WTC11 (cell line): ENCODE measurements around the gene ARID3C. TPM values are rescaled to one million over a fixed set of nuclear protein-coding genes. Genes with fewer than 3 reads are reported as not detected.

Experiments used
- ATAC-seq: fragments of 200-7000 bp; cut with Tn5 transposase; 2 replicates; pipeline ENCODE4 v1.10.0; 2021; ENCODE audit warnings: mild to moderate bottlenecking, moderate library complexity
- Bru-seq: library from RNA; stranded (reverse); fragments of 400-500 nt; gene quantifications from one replicate; lab custom pipeline; 2021; lab: Mats Ljungman, UMichigan
- CTCF ChIA-PET: fragments of 300-600 bp; sonication (Branson Sonifier 250); formaldehyde crosslinking; loops from one replicate; lab custom pipeline; 2021; ENCODE audit warnings: antibody characterized with exemption; lab: Charles Lee
- POLR2A ChIA-PET: fragments of 350-600 bp; sonication (Branson Sonifier 250); formaldehyde crosslinking; loops from one replicate; lab custom pipeline; 2021; ENCODE audit warnings: antibody characterized with exemption; lab: Charles Lee
- DNase-seq: peaks from one replicate; pipeline ENCODE4 v3.0.0; 2021; ENCODE audit warnings: low spot score
- H3K27ac Mint-ChIP-seq: 2 replicates; pipeline ENCODE4 v1.8.0; 2021; ENCODE audit warnings: mixed read lengths
- H3K27me3 Mint-ChIP-seq: 2 replicates; pipeline ENCODE4 v1.8.0; 2021; ENCODE audit warnings: low read depth, mild to moderate bottlenecking, moderate library complexity, mixed read lengths
- H3K36me3 Mint-ChIP-seq: 2 replicates; pipeline ENCODE4 v1.8.0; 2021; ENCODE audit warnings: mixed read lengths
- H3K4me1 Mint-ChIP-seq: 2 replicates; pipeline ENCODE4 v1.8.0; 2022; ENCODE audit warnings: mixed read lengths
- H3K4me3 Mint-ChIP-seq: 2 replicates; pipeline ENCODE4 v1.8.0; 2021; ENCODE audit warnings: mild to moderate bottlenecking, moderate library complexity, mixed read lengths
- H3K9me3 Mint-ChIP-seq: 2 replicates; pipeline ENCODE4 v1.8.0; 2021; ENCODE audit warnings: mixed read lengths
- CREB1 ChIP-seq: sonication (generic); formaldehyde crosslinking; IDR thresholded peaks from 2 replicates; pipeline ENCODE4 v1.8.0; 2023; ENCODE audit warnings: mild to moderate bottlenecking, missing genetic modification reagents
- CTCF ChIP-seq: fragments of 200-600 bp; IDR thresholded peaks from 2 replicates; pipeline ENCODE4 v1.8.0; 2022; ENCODE audit warnings: antibody characterized with exemption
- ELF4 ChIP-seq: sonication (generic); formaldehyde crosslinking; IDR thresholded peaks from 2 replicates; pipeline ENCODE4 v1.8.1; 2022; ENCODE audit warnings: low read depth, mild to moderate bottlenecking, moderate library complexity, missing genetic modification reagents
- GABPB1 ChIP-seq: sonication (generic); formaldehyde crosslinking; IDR thresholded peaks from 2 replicates; pipeline ENCODE4 v1.8.1; 2023; ENCODE audit warnings: mild to moderate bottlenecking, missing genetic modification reagents
- HMGA2 ChIP-seq: fragments of 250-450 bp; sonication (Bioruptor Pico); IDR thresholded peaks from 2 replicates; pipeline ENCODE4 v1.4.0; 2021; ENCODE audit warnings: mild to moderate bottlenecking, moderate library complexity
- JAZF1 ChIP-seq: fragments of 250-450 bp; sonication (Bioruptor Pico); IDR thresholded peaks from 2 replicates; pipeline ENCODE4 v1.9.0; 2021; ENCODE audit warnings: moderate library complexity, mild to moderate bottlenecking, inconsistent platforms
- NFATC4 ChIP-seq: fragments of 250-450 bp; sonication (Bioruptor Pico); IDR thresholded peaks from 2 replicates; pipeline ENCODE4 v1.9.0; 2021; ENCODE audit warnings: mild to moderate bottlenecking
- PREB ChIP-seq: sonication (generic); formaldehyde crosslinking; IDR thresholded peaks from 2 replicates; pipeline ENCODE4 v1.8.1; 2022; ENCODE audit warnings: mild to moderate bottlenecking, missing genetic modification reagents, moderate library complexity, borderline replicate concordance
- PRRX2 ChIP-seq: fragments of 250-450 bp; sonication (Bioruptor Pico); IDR thresholded peaks from 2 replicates; pipeline ENCODE4 v1.8.0; 2021; ENCODE audit warnings: mild to moderate bottlenecking
- RELA ChIP-seq: sonication (generic); formaldehyde crosslinking; IDR thresholded peaks from 2 replicates; pipeline ENCODE4 v1.8.1; 2022; ENCODE audit warnings: missing genetic modification reagents, mild to moderate bottlenecking, borderline replicate concordance
- RORB ChIP-seq: fragments of 250-450 bp; sonication (Bioruptor Pico); IDR thresholded peaks from 2 replicates; pipeline ENCODE4 v1.9.0; 2021; ENCODE audit warnings: mild to moderate bottlenecking
- STAT6 ChIP-seq: sonication (generic); formaldehyde crosslinking; conservative IDR thresholded peaks from 2 replicates; pipeline ENCODE4 v1.8.1; 2023; ENCODE audit warnings: mild to moderate bottlenecking, low read depth, missing genetic modification reagents, moderate library complexity
- TEAD4 ChIP-seq: sonication (generic); formaldehyde crosslinking; IDR thresholded peaks from 2 replicates; pipeline ENCODE4 v1.8.0; 2022; ENCODE audit warnings: mild to moderate bottlenecking, missing genetic modification reagents
- TP53 ChIP-seq: sonication (generic); formaldehyde crosslinking; IDR thresholded peaks from 2 replicates; pipeline ENCODE4 v1.8.1; 2023; ENCODE audit warnings: mild to moderate bottlenecking, missing genetic modification reagents
- USF1 ChIP-seq: sonication (generic); formaldehyde crosslinking; IDR thresholded peaks from 2 replicates; pipeline ENCODE4 v1.8.0; 2022; ENCODE audit warnings: mild to moderate bottlenecking, missing genetic modification reagents
- USF2 ChIP-seq: sonication (generic); formaldehyde crosslinking; IDR thresholded peaks from 2 replicates; pipeline ENCODE4 v1.8.1; 2023; ENCODE audit warnings: mild to moderate bottlenecking, missing genetic modification reagents, moderate library complexity
- ZBTB43 ChIP-seq: sonication (generic); formaldehyde crosslinking; IDR thresholded peaks from 2 replicates; pipeline ENCODE4 v1.8.1; 2023; ENCODE audit warnings: mild to moderate bottlenecking, missing genetic modification reagents
- ZNF121 ChIP-seq: sonication (generic); formaldehyde crosslinking; IDR thresholded peaks from 2 replicates; pipeline ENCODE4 v1.8.0; 2023; ENCODE audit warnings: missing genetic modification reagents
- ZNF425 ChIP-seq: fragments of 250-450 bp; sonication (Bioruptor Pico); conservative IDR thresholded peaks from 2 replicates; pipeline ENCODE4 v1.9.0; 2021; ENCODE audit warnings: mild to moderate bottlenecking
- ZNF671 ChIP-seq: fragments of 250-450 bp; sonication (Bioruptor Pico); IDR thresholded peaks from 2 replicates; pipeline ENCODE4 v1.8.0; 2021; ENCODE audit warnings: mild to moderate bottlenecking
- long read RNA-seq, 3 experiments: library from RNA in 1 of 3; library from capped mRNA in 1 of 3; library from polyadenylated mRNA in 1 of 3; unstranded in 2 of 3; stranded (forward) in 1 of 3; transcript quantifications; one replicate each; pipeline ENCODE4 v2.0.0, GENCODE V29; 2021
- total RNA-seq: library from RNA; stranded (reverse); gene quantifications from 3 replicates; pipeline ENCODE4 v1.2.3, GENCODE V29; 2021

ARID3C gene
- total RNA-seq (0.14 to 0.23 TPM (median 0.15 TPM) in 3 replicates), Bru-seq, nascent RNA (percentile 21 among the genes with signal in this experiment)
- long read RNA-seq, experiment 1, result 0 reads
- long read RNA-seq, experiment 2, result 0 reads
- long read RNA-seq, experiment 3, result 0 reads

- CTCF ChIA-PET, result interaction anchor here (0.8 to 3.4 kb wide), 11 partner anchors 9 to 110 kb away, joined by 3 to 12 read pairs (median 6); partner anchors contain the start of genes DCTN3, GALT and SIGMAR1
- ATAC-seq (peak; percentile 68), DNase-seq (peak; percentile 53)
- POLR2A ChIA-PET, result no interaction called here
- Mint-ChIP-seq H3K27ac (no peak within 1 kb of the TSS), H3K36me3 (no peaks in the 10 kb centered on the region), H3K4me3 (peak within 1 kb of the TSS; percentile 73), H3K4me1 (peaks cover 21% of the 10 kb centered on the region), H3K27me3 (peaks cover 89% of the 10 kb centered on the region), H3K9me3 (no peaks in the 10 kb centered on the region)
- no peak for TF ChIP-seq ELF4 (CRISPR knock-in tag)
- TF ChIP-seq CTCF, result no peak
- no peak for TF ChIP-seq NFATC4 (CRISPR knock-in tag)
- TF ChIP-seq GABPB1 (CRISPR knock-in tag), result no peak
- TF ChIP-seq RORB (CRISPR knock-in tag), result no peak
- no peak for TF ChIP-seq USF2 (CRISPR knock-in tag)
- TF ChIP-seq TP53 (CRISPR knock-in tag), result no peak
- no peak for TF ChIP-seq ZNF425 (CRISPR knock-in tag)
- TF ChIP-seq TEAD4, result no peak
Measured at GRCh38 chr9:34628656-34629490, at the start of gene ARID3C. ARID3C (minus strand) TSS chr9:34629066; CDS start chr9:34628014, 1,052 bp downstream.

GRCh38 chr9:34675869-34676268 is 47.0 kb upstream of the ARID3C start:
- Mint-ChIP-seq H3K4me1 (peaks cover 5% of the 10 kb centered on the region), H3K27me3 (peaks cover 3% of the 10 kb centered on the region; the same call in 1 of the 2 replicates), H3K36me3 (no peaks in the 10 kb centered on the region), H3K4me3 (no peak overlapping the region), H3K27ac (no peak overlapping the region), H3K9me3 (no peaks in the 10 kb centered on the region)
- ChIA-PET POLR2A (interaction anchor here (1.0 to 1.5 kb wide), 2 partner anchors 25 to 98 kb away, joined by 3 read pairs; no protein-coding TSS in a partner anchor), CTCF (interaction anchor here (0.7 to 5.0 kb wide), 9 partner anchors 11 to 372 kb away, joined by 3 to 120 read pairs (median 4); partner anchors contain the start of genes CCL19, CCL27 and GALT)
- DNase-seq (no peak), ATAC-seq (no peak)
- TF ChIP-seq USF1 (no peak), JAZF1 (CRISPR knock-in tag) (no peak), HMGA2 (no peak), ZNF671 (CRISPR knock-in tag) (no peak), STAT6 (CRISPR knock-in tag) (no peak), ZBTB43 (CRISPR knock-in tag) (no peak), ZNF121 (CRISPR knock-in tag) (no peak), GABPB1 (CRISPR knock-in tag) (no peak), PREB (CRISPR knock-in tag) (no peak), CTCF (no peak), RELA (no peak), PRRX2 (CRISPR knock-in tag) (no peak), CREB1 (CRISPR knock-in tag) (no peak)
